VCaP (cell line): Measurements from ENCODE around the gene MLF1.

ENCODE experiments used
- H3K27ac ChIP-seq: fragments of 450-650 bp; 2 replicates; pipeline ENCODE4 v1.5.1; 2017
- CTCF ChIP-seq: fragments of 450-650 bp; conservative IDR thresholded peaks from 2 replicates; pipeline ENCODE4 v1.5.1; 2017; ENCODE audit warnings: mild to moderate bottlenecking, moderate library complexity

The MLF1 gene

GRCh38 chr3:158563076-158563475, 7.9 kb upstream of the MLF1 start:
- H3K27ac ChIP-seq = no peak overlapping the region
- TF ChIP-seq CTCF = no peak

- TF ChIP-seq CTCF = no peak
These were observed 5.9 kb upstream of the MLF1 start for GRCh38 chr3:158565076-158565475.

DNA sequence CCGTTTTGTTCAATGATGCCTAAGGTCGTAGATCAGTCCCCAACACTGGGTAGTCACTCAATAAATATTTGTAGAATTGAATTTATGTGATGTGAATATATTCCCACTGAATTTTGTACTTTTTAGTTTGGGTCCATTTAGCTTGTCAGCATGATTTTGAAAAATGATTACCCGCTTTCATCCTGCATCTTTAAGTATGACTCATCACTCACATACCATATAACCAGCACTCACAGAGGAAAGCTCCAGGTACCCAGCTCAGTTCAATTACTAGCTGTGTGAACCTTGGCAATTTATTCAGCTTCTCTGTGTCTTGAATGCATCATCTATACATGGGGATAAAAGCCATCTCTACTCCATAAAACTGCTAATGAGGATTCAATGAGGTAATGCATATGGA, 2.2 kb upstream of the MLF1 start:
- TF ChIP-seq CTCF = no peak
- no peak overlapping the region for H3K27ac ChIP-seq

More at GRCh38 chr3:158565076-158565475, 5.9 kb upstream of the MLF1 start:
- no peak overlapping the region for H3K27ac ChIP-seq

- TF ChIP-seq CTCF = no peak
- H3K27ac ChIP-seq = no peak overlapping the region
These were observed 1.2 kb upstream of the MLF1 start for GRCh38 chr3:158569794-158570193.

DNA sequence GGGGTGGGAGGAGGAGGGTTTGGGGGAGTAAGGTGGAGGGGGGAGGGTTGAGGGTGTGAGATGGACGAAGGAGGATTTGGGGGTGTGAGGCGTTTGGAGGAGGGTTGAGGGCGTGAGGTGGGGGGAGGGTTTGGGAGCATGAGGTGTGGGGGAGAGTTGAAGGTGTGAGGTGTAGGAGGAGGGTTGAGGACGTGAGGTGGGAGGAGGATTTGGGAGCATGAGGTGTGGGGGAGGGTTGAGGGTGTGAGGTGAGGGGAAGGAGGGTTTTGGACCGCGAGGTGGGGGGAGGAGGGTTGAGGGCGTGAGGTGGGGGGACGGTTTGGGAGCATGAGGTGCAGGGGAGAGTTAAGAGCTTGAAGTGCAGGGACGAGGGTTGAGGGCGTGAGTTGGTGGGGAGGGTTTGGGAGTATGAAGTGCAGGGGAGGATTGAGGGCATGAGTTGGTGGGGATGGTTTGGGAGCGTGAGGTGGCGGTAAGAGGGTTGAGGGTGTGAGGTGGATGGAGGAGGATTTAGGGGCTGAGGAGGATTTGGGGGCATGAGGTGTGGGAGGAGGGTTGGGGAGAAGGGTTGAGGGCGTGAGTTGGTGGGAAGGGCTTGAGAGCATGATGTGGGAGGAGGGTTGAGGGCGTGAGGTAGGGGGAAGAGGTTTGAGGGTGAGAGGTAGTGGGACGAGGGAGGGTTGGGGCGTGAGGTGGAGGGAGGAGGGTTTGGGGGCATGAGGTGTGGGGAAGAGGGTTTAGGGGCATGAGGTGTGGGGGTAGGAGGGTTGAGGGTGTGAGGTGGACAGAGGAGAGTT, 1.2 kb downstream of the MLF1 start:
- H3K27ac ChIP-seq = no peak overlapping the region
- TF ChIP-seq CTCF = no peak

GRCh38 chr3:158572766-158573060, 1.7 kb downstream of the MLF1 start:
- H3K27ac ChIP-seq = no peak overlapping the region

DNA sequence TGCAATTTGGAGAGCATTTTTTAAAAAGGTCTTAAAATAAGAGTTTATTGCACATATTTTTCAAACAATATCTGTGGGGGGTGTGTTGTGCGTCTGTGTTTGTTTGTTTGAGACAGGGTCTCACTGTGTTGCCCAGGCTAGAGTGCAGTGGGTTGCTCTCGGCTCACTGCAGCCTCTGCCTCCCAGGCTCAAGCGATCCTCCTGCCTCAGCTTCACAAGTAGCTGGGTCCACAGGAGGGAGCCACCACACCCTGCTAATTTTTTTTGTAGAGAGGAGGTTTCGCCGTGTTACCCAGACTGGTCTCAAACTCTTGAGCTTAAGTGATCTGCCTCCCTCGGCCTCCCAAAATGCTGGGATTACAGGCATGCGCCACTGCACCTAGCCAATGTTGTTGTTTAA, 2.7 kb downstream of the MLF1 start:
- TF ChIP-seq CTCF = no peak

More at GRCh38 chr3:158572766-158573060, 1.7 kb downstream of the MLF1 start:
- TF ChIP-seq CTCF = no peak

More for the DNA sequence above, 2.7 kb downstream of the MLF1 start:
- H3K27ac ChIP-seq = no peak overlapping the region
